Upper lobe of left lung (tissue), 6 donors: Measurements from ENCODE around the gene RBBP5. TPM values are rescaled to one million over a fixed set of nuclear protein-coding genes. Genes with fewer than 3 reads are reported as not detected.

Experiments
- ATAC-seq, 2 donors: fragments of 200-7000 bp; cut with Tn5 transposase; one replicate each; pipeline ENCODE4 v1.9.1; 2022; ENCODE audit warnings: mild to moderate bottlenecking in 2 of 2, moderate library complexity in 2 of 2; ENCODE audit not compliant: low FRiP score in 2 of 2
- DNase-seq, 2 donors: peaks; one replicate each; pipeline ENCODE4 v3.0.0-alpha.2; 2019 to 2020
- H3K27ac ChIP-seq, 4 donors: fragments of 200-600 bp; sonication (generic); one replicate each; pipeline ENCODE4 v1.5.1; 2016 to 2019
- H3K27me3 ChIP-seq, 4 donors: fragments of 200-600 bp; sonication (generic); one replicate each; pipeline ENCODE4 v1.5.1; 2017 to 2019
- H3K36me3 ChIP-seq, 4 donors: fragments of 200-600 bp; sonication (generic); one replicate each; pipeline ENCODE4 v1.5.1; 2016 to 2019
- H3K4me1 ChIP-seq, 4 donors: fragments of 200-600 bp; sonication (generic); one replicate each; pipeline ENCODE4 v1.5.1; 2018 to 2019
- H3K4me3 ChIP-seq, 4 donors: fragments of 200-600 bp; sonication (generic); one replicate each; pipeline ENCODE4 v1.5.1; 2017 to 2019; ENCODE audit warnings: mild to moderate bottlenecking in 2 of 4, moderate library complexity in 1 of 4
- H3K9me3 ChIP-seq, 4 donors: fragments of 200-600 bp; sonication (generic); one replicate each; pipeline ENCODE4 v1.5.1; 2018 to 2019
- EP300 ChIP-seq, 4 donors: sonication (generic); formaldehyde crosslinking; IDR thresholded peaks; one replicate each; pipeline ENCODE4 v1.5.1; 2017; ENCODE audit warnings: antibody characterized with exemption in 4 of 4, control low read depth in 2 of 4
- POLR2A ChIP-seq, 4 donors: fragments of 450-650 bp; IDR thresholded peaks; one replicate each; pipeline ENCODE4 v1.5.1; 2016 to 2017; ENCODE audit warnings: antibody characterized with exemption in 4 of 4, mild to moderate bottlenecking in 2 of 4
- POLR2AphosphoS5 ChIP-seq, 2 donors: sonication (generic); formaldehyde crosslinking; IDR thresholded peaks; one replicate each; pipeline ENCODE4 v1.5.1; 2017; ENCODE audit warnings: antibody characterized with exemption in 2 of 2
- WGBS, 2 donors: methylation state at CpG; one replicate each; pipeline ENCODE4 v1.1.5; 2017 to 2018; 5-methylcytosine and 5-hydroxymethylcytosine counted together
- total RNA-seq, 6 donors: library from RNA; depleted of rRNA in 4 of 6; stranded (reverse); fragments of >200 nt in 4 of 6; gene quantifications; one replicate each; pipeline versions ENCODE4 v1.1.0 to v1.2.1, GENCODE V29; 2016 to 2021
- TF ChIP-seq, protein P1 (sequence below), 6 experiments: fragments of 450-650 bp in 4 of 6; fragments of 200-600 bp in 2 of 6; sonication (generic) in 2 of 6; IDR thresholded peaks; one replicate each; pipeline ENCODE4 v1.5.1; 2016 to 2019; ENCODE audit warnings: antibody characterized with exemption in 6 of 6
- donor health status: DM: no; HTN: no; CAD: no; lungs with moderate emphysema.
- donor health status: DM: no; HTN: yes; CAD: no; lungs with severe emphysema.

RBBP5 gene
- total RNA-seq, 6 donors from 2014 or later: 7.3 to 19.3 (median 14.1) TPM

GRCh38 chr1:205122489-205122882 lies 708 bp upstream of the RBBP5 start:
- ATAC-seq (peak in 1 of 2 donors; percentile 14), DNase-seq (no peak)
- Histone ChIP-seq H3K27me3 (no peaks in the 10 kb centered on the region), H3K4me1 (peaks cover 25 to 34% (median 26%) of the 10 kb centered on the region in 4 donors), H3K4me3 (peak overlapping the region; percentile 0 to 82 (median 76)), H3K36me3 (peaks cover 0 to 10% (median 2%) of the 10 kb centered on the region in 4 donors), H3K27ac (peak overlapping the region; percentile 92 to 98 (median 96)), H3K9me3 (no peaks in the 10 kb centered on the region)
- no peak for TF ChIP-seq POLR2AphosphoS5 (IDR thresholded peaks at IDR 0.05)
- no peak for TF ChIP-seq POLR2A (IDR thresholded peaks at IDR 0.05)
- TF ChIP-seq, protein P1, sequence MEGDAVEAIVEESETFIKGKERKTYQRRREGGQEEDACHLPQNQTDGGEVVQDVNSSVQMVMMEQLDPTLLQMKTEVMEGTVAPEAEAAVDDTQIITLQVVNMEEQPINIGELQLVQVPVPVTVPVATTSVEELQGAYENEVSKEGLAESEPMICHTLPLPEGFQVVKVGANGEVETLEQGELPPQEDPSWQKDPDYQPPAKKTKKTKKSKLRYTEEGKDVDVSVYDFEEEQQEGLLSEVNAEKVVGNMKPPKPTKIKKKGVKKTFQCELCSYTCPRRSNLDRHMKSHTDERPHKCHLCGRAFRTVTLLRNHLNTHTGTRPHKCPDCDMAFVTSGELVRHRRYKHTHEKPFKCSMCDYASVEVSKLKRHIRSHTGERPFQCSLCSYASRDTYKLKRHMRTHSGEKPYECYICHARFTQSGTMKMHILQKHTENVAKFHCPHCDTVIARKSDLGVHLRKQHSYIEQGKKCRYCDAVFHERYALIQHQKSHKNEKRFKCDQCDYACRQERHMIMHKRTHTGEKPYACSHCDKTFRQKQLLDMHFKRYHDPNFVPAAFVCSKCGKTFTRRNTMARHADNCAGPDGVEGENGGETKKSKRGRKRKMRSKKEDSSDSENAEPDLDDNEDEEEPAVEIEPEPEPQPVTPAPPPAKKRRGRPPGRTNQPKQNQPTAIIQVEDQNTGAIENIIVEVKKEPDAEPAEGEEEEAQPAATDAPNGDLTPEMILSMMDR (IDR thresholded peaks at IDR 0.05): peak in 1 of 6 experiments; percentile 1
- no peak for TF ChIP-seq EP300 (IDR thresholded peaks at IDR 0.05)
- 20 to 21% methylated on average over 9 of the region's 9 CpGs for WGBS, 2 donors

- DNase-seq (no peak), ATAC-seq (no peak)
- H3K27me3 ChIP-seq: no peaks in the 10 kb centered on the region
- no peaks in the 10 kb centered on the region for H3K9me3 ChIP-seq
- TF ChIP-seq, protein P1 (IDR thresholded peaks at IDR 0.05): no peak
- no peak for TF ChIP-seq EP300 (IDR thresholded peaks at IDR 0.05)
- TF ChIP-seq POLR2A (IDR thresholded peaks at IDR 0.05): no peak
- TF ChIP-seq POLR2AphosphoS5 (IDR thresholded peaks at IDR 0.05): no peak
- WGBS, 2 donors: 68 to 73% methylated on average over 2 of the region's 2 CpGs
- peaks cover 25 to 34% (median 28%) of the 10 kb centered on the region in 4 donors for H3K4me1 ChIP-seq
- H3K36me3 ChIP-seq: peaks cover 0 to 41% (median 10%) of the 10 kb centered on the region in 4 donors
- no peak overlapping the region for H3K4me3 ChIP-seq
- no peak overlapping the region for H3K27ac ChIP-seq
Measured at GRCh38 chr1:205118752-205119151, 3.0 kb downstream of the RBBP5 start.

DNA sequence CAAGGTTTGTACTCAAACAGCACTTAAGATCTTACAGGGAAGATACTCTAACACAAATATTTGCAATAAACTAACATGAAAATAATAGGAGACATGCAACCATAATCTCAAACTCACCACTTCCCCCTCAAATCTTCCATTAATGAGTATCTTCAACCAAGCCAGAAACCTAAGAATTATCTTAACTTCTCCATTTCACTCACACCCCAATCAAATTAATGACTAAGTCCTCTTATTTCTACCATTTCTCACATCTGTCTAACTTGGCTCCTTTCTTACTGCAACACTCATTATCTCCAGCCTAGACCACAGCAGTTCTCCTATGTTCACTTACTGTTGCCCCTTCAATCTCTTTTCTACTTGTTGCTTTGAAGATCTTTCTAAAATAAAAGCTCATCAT lies 10.4 kb downstream of the RBBP5 start:
- Histone ChIP-seq H3K4me3 (no peak overlapping the region), H3K27me3 (no peaks in the 10 kb centered on the region), H3K4me1 (peaks cover 0 to 3% (median 0%) of the 10 kb centered on the region in 4 donors), H3K27ac (no peak overlapping the region), H3K9me3 (no peaks in the 10 kb centered on the region), H3K36me3 (peaks cover 5 to 79% (median 31%) of the 10 kb centered on the region in 4 donors)
- ATAC-seq: no peak
- TF ChIP-seq, protein P1 (IDR thresholded peaks at IDR 0.05): no peak
- TF ChIP-seq POLR2A (IDR thresholded peaks at IDR 0.05) (no peak), EP300 (IDR thresholded peaks at IDR 0.05) (no peak)
- no peak for DNase-seq

DNA sequence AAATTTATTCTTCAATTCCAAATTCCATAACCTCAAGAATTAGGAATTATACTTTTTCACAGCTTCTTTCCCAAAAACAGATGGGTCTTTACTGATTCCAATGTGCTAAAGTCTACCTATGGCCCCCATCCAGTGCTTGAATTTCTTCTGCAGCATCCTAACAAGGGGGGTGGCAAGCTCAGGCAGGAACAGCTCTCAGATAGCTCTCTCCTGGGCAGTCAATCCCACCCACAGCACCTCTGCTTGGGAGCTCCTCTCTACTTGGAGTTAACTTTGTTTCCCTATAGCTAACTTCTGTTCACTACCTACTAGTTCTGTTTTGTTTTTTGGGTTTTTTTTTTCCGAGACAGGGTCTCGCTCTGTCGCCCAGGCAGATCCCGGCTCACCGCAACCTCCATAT lies 12.1 kb downstream of the RBBP5 start:
- Histone ChIP-seq H3K9me3 (no peaks in the 10 kb centered on the region), H3K27me3 (no peaks in the 10 kb centered on the region), H3K4me1 (no peaks in the 10 kb centered on the region), H3K27ac (no peak overlapping the region), H3K36me3 (peaks cover 5 to 84% (median 45%) of the 10 kb centered on the region in 4 donors), H3K4me3 (no peak overlapping the region)
- TF ChIP-seq EP300 (IDR thresholded peaks at IDR 0.05) (no peak), POLR2A (IDR thresholded peaks at IDR 0.05) (no peak), POLR2AphosphoS5 (IDR thresholded peaks at IDR 0.05) (no peak)
- TF ChIP-seq, protein P1 (IDR thresholded peaks at IDR 0.05): no peak
- 92 to 98% methylated on average over 5 of the region's 5 CpGs for WGBS, 2 donors
- ATAC-seq (no peak), DNase-seq (no peak)

DNA sequence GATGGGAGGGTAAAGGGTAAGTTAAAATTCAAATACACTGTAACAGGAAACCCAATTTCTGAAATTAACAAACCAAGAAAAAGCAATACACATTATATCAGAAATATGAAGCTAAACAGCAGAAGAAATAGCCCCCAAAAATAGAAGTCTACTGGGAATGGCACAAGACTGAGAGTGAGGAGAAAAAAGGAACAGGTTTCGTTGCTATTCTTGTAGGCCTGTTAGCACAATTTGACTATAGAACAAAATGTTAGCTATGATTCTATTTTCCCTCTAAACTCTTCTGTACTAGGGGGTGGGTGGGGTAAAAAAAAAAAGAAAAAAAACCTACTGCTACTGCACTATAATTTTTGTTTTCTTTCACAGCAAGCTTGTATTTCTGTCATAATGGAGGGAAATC lies 12.5 kb downstream of the RBBP5 start:
- 90 to 100% methylated on average over 1 of the region's 1 CpG for WGBS, 2 donors
- no peaks in the 10 kb centered on the region for H3K27me3 ChIP-seq

More for the DNA sequence above, 12.5 kb downstream of the RBBP5 start:
- DNase-seq: no peak
- Histone ChIP-seq H3K4me1 (no peaks in the 10 kb centered on the region), H3K36me3 (peaks cover 10 to 84% (median 47%) of the 10 kb centered on the region in 4 donors), H3K4me3 (no peak overlapping the region), H3K9me3 (no peaks in the 10 kb centered on the region), H3K27ac (no peak overlapping the region)
- ATAC-seq: no peak
- TF ChIP-seq, protein P1 (IDR thresholded peaks at IDR 0.05): no peak
- TF ChIP-seq POLR2A (IDR thresholded peaks at IDR 0.05) (no peak), POLR2AphosphoS5 (IDR thresholded peaks at IDR 0.05) (no peak), EP300 (IDR thresholded peaks at IDR 0.05) (no peak)
